HepG2 (cell line): Measurements from ENCODE around the gene NFATC1. TPM values are rescaled to one million over a fixed set of nuclear protein-coding genes. Genes with fewer than 3 reads are reported as not detected.

Experiments used
- ATAC-seq: fragments of 200-7000 bp; cut with Tn5 transposase; 3 replicates; pipeline ENCODE4 v1.9.1; 2020; ENCODE audit warnings: mild to moderate bottlenecking, moderate library complexity
- BruUV-seq: library from RNA; stranded (reverse); fragments of 400-500 nt; replicated peaks from 2 replicates; lab custom pipeline; 2021; lab: Mats Ljungman, UMichigan
- CTCF ChIA-PET: fragments of 300-600 bp; formaldehyde crosslinking; extraction: SDS; loops from one replicate; lab custom pipeline; 2021; ENCODE audit warnings: low total read pairs, inconsistent platforms, low intra/inter-chr PET ratio; lab: Yijun Ruan, JAX
- POLR2A ChIA-PET: fragments of 350-600 bp; sonication (Branson Sonifier 250); formaldehyde crosslinking; loops from one replicate; lab custom pipeline; 2020; ENCODE audit warnings: antibody characterized with exemption, inconsistent platforms; lab: Yijun Ruan, JAX
- DNase-seq: peaks from one replicate; pipeline ENCODE4 v3.0.0-alpha.2; 2015; ENCODE audit warnings: low spot score
- FAIRE-seq: peaks from 3 replicates; lab custom pipeline; 2011; peaks lifted over from hg19 to GRCh38; lab: Jason Lieb, UNC
- H2AFZ ChIP-seq: one replicate; pipeline ENCODE4 v1.6.1; 2011; ENCODE audit warnings: low read length, inconsistent platforms
- H3K27ac ChIP-seq: fragments of 300-600 bp; 3 replicates; pipeline ENCODE4 v1.8.0; 2011; ENCODE audit warnings: mixed run types, mild to moderate bottlenecking, mixed read lengths, low read length, inconsistent platforms; ENCODE audit not compliant: insufficient read depth; ENCODE audit errors: extremely low read length
- H3K27me3 ChIP-seq, 2 experiments: fragments of 200-600 bp in 1 of 2; 2 replicates in 1 of 2; 3 replicates in 1 of 2; pipeline versions ENCODE4 v1.6.0 to v1.8.0; 2011; ENCODE audit warnings: low read length in 2 of 2, mild to moderate bottlenecking in 2 of 2, moderate library complexity in 2 of 2, inconsistent platforms in 1 of 2; ENCODE audit not compliant: insufficient read depth in 2 of 2, control insufficient read depth in 1 of 2
- H3K36me3 ChIP-seq, 2 experiments: fragments of 200-600 bp in 1 of 2; replicated peaks in 1 of 2; 2 replicates in 1 of 2; 3 replicates in 1 of 2; pipeline versions ENCODE4 v1.5.1 to v1.8.0; 2011; ENCODE audit warnings: low read length in 2 of 2, inconsistent platforms in 1 of 2; ENCODE audit not compliant: insufficient read depth in 2 of 2, control insufficient read depth in 1 of 2
- H3K4me1 ChIP-seq: 2 replicates; pipeline ENCODE4 v1.5.1; 2012; ENCODE audit warnings: low read length, inconsistent platforms; ENCODE audit not compliant: insufficient read depth
- H3K4me2 ChIP-seq: 2 replicates; pipeline ENCODE4 v1.6.0; 2011; ENCODE audit warnings: low read depth, low read length, inconsistent platforms
- H3K4me3 ChIP-seq, 3 experiments: fragments of 200-600 bp in 1 of 3; sonication (generic), shearing (Covaris generic) in 1 of 3; replicated peaks in 1 of 3; 2 replicates each; pipeline ENCODE4 v1.5.1; 2011 to 2016; ENCODE audit warnings: low read length in 3 of 3, inconsistent platforms in 2 of 3, low read depth in 2 of 3, mild to moderate bottlenecking in 2 of 3, control low read depth in 1 of 3, mixed read lengths in 1 of 3; ENCODE audit not compliant: insufficient read depth in 1 of 3
- H3K79me2 ChIP-seq: one replicate; pipeline ENCODE4 v1.6.1; 2011; ENCODE audit warnings: low read length, inconsistent platforms; ENCODE audit not compliant: insufficient read depth
- H3K9ac ChIP-seq: 2 replicates; pipeline ENCODE4 v1.6.0; 2011; ENCODE audit warnings: mild to moderate bottlenecking, low read depth, low read length, inconsistent platforms; ENCODE audit not compliant: insufficient read depth
- H3K9me3 ChIP-seq: 2 replicates; pipeline ENCODE4 v1.5.1; 2012; ENCODE audit warnings: mild to moderate bottlenecking, low read length
- H4K20me1 ChIP-seq: 2 replicates; pipeline ENCODE4 v1.6.0; 2011; ENCODE audit warnings: inconsistent platforms, mild to moderate bottlenecking, low read length, moderate library complexity; ENCODE audit not compliant: insufficient read depth
- FOXP1 ChIP-seq, 2 experiments: fragments of 450-650 bp in 1 of 2; IDR thresholded peaks; 2 replicates each; pipeline ENCODE4 v1.6.1; 2017 to 2018; ENCODE audit warnings: antibody characterized with exemption in 1 of 2
- KDM6A ChIP-seq: IDR thresholded peaks from 2 replicates; pipeline ENCODE4 v1.6.1; 2016; ENCODE audit warnings: low read depth
- PAXIP1 ChIP-seq: sonication (generic); formaldehyde crosslinking; conservative IDR thresholded peaks from 2 replicates; pipeline ENCODE4 v1.4.0; 2020; ENCODE audit warnings: mild to moderate bottlenecking, missing genetic modification reagents, moderate library complexity
- ZMYM3 ChIP-seq: sonication (generic); formaldehyde crosslinking; IDR thresholded peaks from 2 replicates; pipeline ENCODE4 v1.5.1; 2020; ENCODE audit warnings: mild to moderate bottlenecking, missing genetic modification reagents
- ZNF335 ChIP-seq: sonication (generic); formaldehyde crosslinking; IDR thresholded peaks from 2 replicates; pipeline ENCODE4 v1.4.0; 2020; ENCODE audit warnings: missing genetic modification reagents
- WGBS: methylation state at CpG from one replicate; pipeline ENCODE4 v1.1.6; 2017; ENCODE audit warnings: low lambda C conversion rate; 5-methylcytosine and 5-hydroxymethylcytosine counted together
- in situ Hi-C: cut with HindIII; loops from 2 replicates; pipeline ENCODE4 v1.10.0; 2017; ENCODE audit warnings: low pct_unique_long_range_greater_than_20kb; ENCODE audit not compliant: extremely low pct_ligation_motif_present
- intact Hi-C: fragments of 100-400 bp; cut with micrococcal nuclease; formaldehyde crosslinking; loops from one replicate; pipeline ENCODE4 v1.10.0; 2022; ENCODE audit not compliant: unreplicated experiment
- polyA plus RNA-seq, 8 experiments: library from polyadenylated mRNA; depleted of rRNA in 3 of 8; stranded (reverse) in 7 of 8; unstranded in 1 of 8; fragments of >200 nt; fragmentation: Illumina TruSeq in 4 of 8; extraction: Trizol in 4 of 8; gene quantifications; 2 replicates each; pipeline versions ENCODE4 v1.2.1 to v1.2.3, GENCODE V29; 2011 to 2016; ENCODE audit warnings: low read depth in 4 of 8, missing spikeins in 1 of 8, mixed read lengths in 1 of 8; ENCODE audit not compliant: insufficient read depth in 1 of 8
- total RNA-seq, 5 experiments: library from RNA; depleted of rRNA; stranded (reverse); fragments of >200 nt; fragmentation: Illumina TruSeq; extraction: Trizol; gene quantifications; 2 replicates each; pipeline ENCODE4 v1.2.3, GENCODE V29; 2016; ENCODE audit warnings: low read depth in 1 of 5
- TF ChIP-seq, protein P1 (sequence below): sonication (generic); formaldehyde crosslinking; IDR thresholded peaks from 2 replicates; pipeline ENCODE4 v1.8.0; 2022; ENCODE audit warnings: missing genetic modification reagents, mild to moderate bottlenecking, inconsistent platforms, borderline replicate concordance
- TF ChIP-seq, protein P2 (sequence below): sonication (generic); formaldehyde crosslinking; IDR thresholded peaks from 2 replicates; pipeline ENCODE4 v1.5.0; 2020; ENCODE audit warnings: missing genetic modification reagents

NFATC1 gene
- total and polyA plus RNA-seq, 2 of the 13 experiments (the other 11 are each of a cell fraction or from before 2014, with no cell fraction given), result not detected

GRCh38 chr18:79516441-79516931 is 120.8 kb downstream of the NFATC1 start:
- no TSS peak for BruUV-seq
- H3K79me2 ChIP-seq, result no peaks in the 10 kb centered on the region
- no peak overlapping the region for H3K9ac ChIP-seq
- no peaks in the 10 kb centered on the region for H3K9me3 ChIP-seq
- ChIA-PET POLR2A (no interaction called here), CTCF (no interaction called here)
- H3K4me2 ChIP-seq, result no peak overlapping the region
- DNase-seq (no peak), ATAC-seq (no peak), FAIRE-seq (no peak)
- in situ Hi-C loops, result no loop called here
- H3K36me3 ChIP-seq, result no peaks in the 10 kb centered on the region
- peaks cover 6% of the 10 kb centered on the region; the same call in 1 of the 2 replicates for H3K4me1 ChIP-seq
- no peaks in the 10 kb centered on the region for H4K20me1 ChIP-seq
- TF ChIP-seq KDM6A (no peak), FOXP1 (IDR thresholded peaks at IDR 0.05) (no peak), FOXP1 (CRISPR knock-in tag; IDR thresholded peaks at IDR 0.05) (no peak), ZMYM3 (CRISPR knock-in tag) (no peak), ZNF335 (CRISPR knock-in tag) (no peak)
- TF ChIP-seq, protein P1, sequence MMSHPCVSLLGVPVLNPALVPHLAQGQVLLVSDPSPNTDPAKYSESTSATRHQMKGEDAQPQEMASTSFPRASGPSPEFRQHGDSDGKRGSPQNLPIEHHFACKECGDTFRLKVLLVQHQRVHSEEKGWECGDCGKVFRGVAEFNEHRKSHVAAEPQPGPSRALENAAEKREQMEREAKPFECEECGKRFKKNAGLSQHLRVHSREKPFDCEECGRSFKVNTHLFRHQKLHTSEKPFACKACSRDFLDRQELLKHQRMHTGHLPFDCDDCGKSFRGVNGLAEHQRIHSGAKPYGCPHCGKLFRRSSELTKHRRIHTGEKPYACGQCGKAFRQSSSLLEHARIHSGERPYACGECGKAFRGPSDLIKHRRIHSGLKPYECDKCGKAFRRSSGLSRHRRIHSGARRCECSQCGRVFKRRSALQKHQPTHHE (CRISPR knock-in tag), result no peak
- TF ChIP-seq, protein P2, sequence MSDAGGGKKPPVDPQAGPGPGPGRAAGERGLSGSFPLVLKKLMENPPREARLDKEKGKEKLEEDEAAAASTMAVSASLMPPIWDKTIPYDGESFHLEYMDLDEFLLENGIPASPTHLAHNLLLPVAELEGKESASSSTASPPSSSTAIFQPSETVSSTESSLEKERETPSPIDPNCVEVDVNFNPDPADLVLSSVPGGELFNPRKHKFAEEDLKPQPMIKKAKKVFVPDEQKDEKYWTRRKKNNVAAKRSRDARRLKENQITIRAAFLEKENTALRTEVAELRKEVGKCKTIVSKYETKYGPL (CRISPR knock-in tag), result no peak
- no peak overlapping the region for H2AFZ ChIP-seq
- 68% methylated on average over 20 of the region's 20 CpGs for WGBS
- peaks cover 5 to 48% of the 10 kb centered on the region in 2 experiments; a peak in 4 of 5 replicates for H3K27me3 ChIP-seq
- H3K4me3 ChIP-seq, result no peak overlapping the region
- intact Hi-C loops, result no loop called here
- H3K27ac ChIP-seq, result no peak overlapping the region

GRCh38 chr18:79517341-79517740 is 121.6 kb downstream of the NFATC1 start:
- no peak overlapping the region for H3K4me3 ChIP-seq
- no peak overlapping the region for H3K4me2 ChIP-seq
- intact Hi-C loops, result no loop called here
- no peak overlapping the region for H3K27ac ChIP-seq
- H3K9ac ChIP-seq, result no peak overlapping the region
- CTCF ChIA-PET, result no interaction called here
- DNase-seq (no peak), ATAC-seq (no peak)
- H3K4me1 ChIP-seq, result peaks cover 6% of the 10 kb centered on the region; the same call in 1 of the 2 replicates
- H2AFZ ChIP-seq, result no peak overlapping the region
- 48% methylated on average over 13 of the region's 13 CpGs for WGBS
- no peaks in the 10 kb centered on the region for H3K9me3 ChIP-seq
- H3K27me3 ChIP-seq, result peaks cover 5 to 44% of the 10 kb centered on the region in 2 experiments; a peak in 4 of 5 replicates
- no peaks in the 10 kb centered on the region for H3K79me2 ChIP-seq
- TF ChIP-seq PAXIP1 (CRISPR knock-in tag), result no peak
- TF ChIP-seq, all 625 proteins: peak for 0
- Histone ChIP-seq H3K36me3 (no peaks in the 10 kb centered on the region), H4K20me1 (no peaks in the 10 kb centered on the region)
- in situ Hi-C loops, result no loop called here
- no TSS peak for BruUV-seq
- no peak for FAIRE-seq
- POLR2A ChIA-PET, result no interaction called here
